ENCODE measurements around the gene ZDHHC14. TPM values are rescaled to one million over a fixed set of nuclear protein-coding genes. Genes with fewer than 3 reads are reported as not detected.

ZDHHC14 gene
- total and polyA plus RNA-seq, 2 experiments from 2014 or later = 3.0 to 7.4 TPM

GRCh38 chr6:157562997-157563396 lies 182.0 kb downstream of the ZDHHC14 start:
- no peaks in the 10 kb centered on the region; the same call in 2 of the 3 replicates for H3K36me3 Mint-ChIP-seq (ENCODE audit: low read depth)
- H3K4me2 ChIP-seq = no peak overlapping the region
- no peak overlapping the region for H3K4me3 ChIP-seq
- TF ChIP-seq EZH2 (IDR thresholded peaks at IDR 0.05; ENCODE audit: low read depth, unreplicated experiment) (no peak), ZNF114 (CRISPR knock-in tag; IDR thresholded peaks at IDR 0.05) (no peak), ETS1 (IDR thresholded peaks at IDR 0.05) (no peak), POLR2AphosphoS5 (IDR thresholded peaks at IDR 0.05; ENCODE audit: low read depth) (no peak), EZH2phosphoT487 (IDR thresholded peaks at IDR 0.05; ENCODE audit: unreplicated experiment) (no peak)
- H3K27ac Mint-ChIP-seq = no peak overlapping the region
- no peaks in the 10 kb centered on the region for H3K4me1 ChIP-seq (ENCODE audit: insufficient read depth)
- H3K9me3 Mint-ChIP-seq = peaks cover 2% of the 10 kb centered on the region; the same call in 2 of the 3 replicates
- no peaks in the 10 kb centered on the region for H3K9me2 ChIP-seq (ENCODE audit: insufficient read depth)
- H3K27ac ChIP-seq (ENCODE audit: low read depth) = no peak overlapping the region
- peaks cover 8% of the 10 kb centered on the region; the same call in 1 of the 3 replicates for H3K4me1 Mint-ChIP-seq
- no peaks in the 10 kb centered on the region for H4K20me1 ChIP-seq (replicated peaks; ENCODE audit: insufficient read depth)
- DNase-seq (ENCODE audit: low spot score) = no peak
- H3K36me3 ChIP-seq (ENCODE audit: insufficient read depth) = no peaks in the 10 kb centered on the region
- H3F3A ChIP-seq (replicated peaks; ENCODE audit: low read depth) = no peaks in the 10 kb centered on the region
- ATAC-seq = no peak
- H3K27me3 ChIP-seq (ENCODE audit: insufficient read depth) = no peaks in the 10 kb centered on the region
- no peak overlapping the region for H2AFZ ChIP-seq
- H3K4me3 Mint-ChIP-seq = no peak overlapping the region
- no peaks in the 10 kb centered on the region for H3K79me2 ChIP-seq (replicated peaks; ENCODE audit: insufficient read depth)
- peaks cover 7% of the 10 kb centered on the region for H3K27me3 Mint-ChIP-seq (ENCODE audit: insufficient read depth, low read depth, poor library complexity)

GRCh38 chr6:157563611-157564284 lies 182.8 kb downstream of the ZDHHC14 start:
- DNase-seq (ENCODE audit: low spot score) (no peak), ATAC-seq (no peak)
- no peaks in the 10 kb centered on the region for H4K20me1 ChIP-seq (replicated peaks; ENCODE audit: insufficient read depth)
- H3K4me2 ChIP-seq = no peak overlapping the region
- no peaks in the 10 kb centered on the region for H3K9me2 ChIP-seq (ENCODE audit: insufficient read depth)
- no peak overlapping the region for H2AFZ ChIP-seq
- Mint-ChIP-seq H3K4me3 (no peak overlapping the region), H3K36me3 (ENCODE audit: low read depth) (no peaks in the 10 kb centered on the region; the same call in 2 of the 3 replicates), H3K27ac (no peak overlapping the region), H3K27me3 (ENCODE audit: insufficient read depth, low read depth, poor library complexity) (peaks cover 7% of the 10 kb centered on the region), H3K4me1 (peaks cover 3% of the 10 kb centered on the region; the same call in 1 of the 3 replicates), H3K9me3 (peaks cover 6% of the 10 kb centered on the region; the same call in 2 of the 3 replicates)
- H3K27me3 ChIP-seq (ENCODE audit: insufficient read depth) = no peaks in the 10 kb centered on the region
- no peak overlapping the region for H3K4me3 ChIP-seq
- no peaks in the 10 kb centered on the region for H3K36me3 ChIP-seq (ENCODE audit: insufficient read depth)
- no peak overlapping the region for H3K27ac ChIP-seq (ENCODE audit: low read depth)
- H3K79me2 ChIP-seq (replicated peaks; ENCODE audit: insufficient read depth) = no peaks in the 10 kb centered on the region
- H3K4me1 ChIP-seq (ENCODE audit: insufficient read depth) = no peaks in the 10 kb centered on the region
- no peaks in the 10 kb centered on the region for H3F3A ChIP-seq (replicated peaks; ENCODE audit: low read depth)
- no peak for TF ChIP-seq NANOG (IDR thresholded peaks at IDR 0.05; ENCODE audit: borderline replicate concordance)
- TF ChIP-seq ETS1 (IDR thresholded peaks at IDR 0.05) = no peak

GRCh38 chr6:157568702-157569101 lies 187.7 kb downstream of the ZDHHC14 start:
- no peak overlapping the region for H3K4me2 ChIP-seq
- ATAC-seq (no peak), DNase-seq (ENCODE audit: low spot score) (no peak)
- H3K9me2 ChIP-seq (ENCODE audit: insufficient read depth) = no peaks in the 10 kb centered on the region
- Mint-ChIP-seq H3K27me3 (ENCODE audit: insufficient read depth, low read depth, poor library complexity) (peaks cover 10% of the 10 kb centered on the region), H3K27ac (no peak overlapping the region), H3K4me1 (peaks cover 12% of the 10 kb centered on the region; the same call in 2 of the 3 replicates), H3K9me3 (peaks cover 8% of the 10 kb centered on the region; the same call in 2 of the 3 replicates), H3K4me3 (no peak overlapping the region), H3K36me3 (ENCODE audit: low read depth) (no peaks in the 10 kb centered on the region; the same call in 2 of the 3 replicates)
- no peaks in the 10 kb centered on the region for H3K27me3 ChIP-seq (ENCODE audit: insufficient read depth)
- no peaks in the 10 kb centered on the region for H3K36me3 ChIP-seq (ENCODE audit: insufficient read depth)
- no peak overlapping the region for H3K27ac ChIP-seq (ENCODE audit: low read depth)
- H4K20me1 ChIP-seq (replicated peaks; ENCODE audit: insufficient read depth) = no peaks in the 10 kb centered on the region
- H3F3A ChIP-seq (replicated peaks; ENCODE audit: low read depth) = no peaks in the 10 kb centered on the region
- H3K4me3 ChIP-seq = no peak overlapping the region
- no peaks in the 10 kb centered on the region for H3K4me1 ChIP-seq (ENCODE audit: insufficient read depth)
- no peaks in the 10 kb centered on the region for H3K79me2 ChIP-seq (replicated peaks; ENCODE audit: insufficient read depth)
- no peak overlapping the region for H2AFZ ChIP-seq
- TF ChIP-seq ZNF462 (CRISPR knock-in tag; IDR thresholded peaks at IDR 0.05) (no peak), EZH2 (IDR thresholded peaks at IDR 0.05; ENCODE audit: low read depth, unreplicated experiment) (no peak), ZNF114 (CRISPR knock-in tag; IDR thresholded peaks at IDR 0.05) (no peak), EZH2phosphoT487 (IDR thresholded peaks at IDR 0.05; ENCODE audit: unreplicated experiment) (no peak)
